ENCODE results near the gene SMARCA2.

Gene SMARCA2

GRCh38 chr9:2217540-2217939 lies 202.4 kb downstream of the SMARCA2 start:
- no peak for DNase-seq
- in situ Hi-C loops (cut with HindIII; ENCODE audit: low pct_ligation_motif_present, low pct_unique_long_range_greater_than_20kb, low sequenced_read_pairs), result no loop called here

- no peak for DNase-seq
- in situ Hi-C loops (cut with HindIII; ENCODE audit: low pct_ligation_motif_present, low pct_unique_long_range_greater_than_20kb, low sequenced_read_pairs), result no loop called here
Measured at GRCh38 chr9:2220036-2220435, 204.9 kb downstream of the SMARCA2 start.

- no peak for DNase-seq
- in situ Hi-C loops (cut with HindIII; ENCODE audit: low pct_ligation_motif_present, low pct_unique_long_range_greater_than_20kb, low sequenced_read_pairs), result no loop called here
Measured at GRCh38 chr9:2227144-2227867, 212.2 kb downstream of the SMARCA2 start.

- DNase-seq, result peak; percentile 40
- in situ Hi-C loops (cut with HindIII; ENCODE audit: low pct_ligation_motif_present, low pct_unique_long_range_greater_than_20kb, low sequenced_read_pairs), result no loop called here
Measured at GRCh38 chr9:2228132-2228531, 213.0 kb downstream of the SMARCA2 start.

GRCh38 chr9:2228641-2229040 lies 213.5 kb downstream of the SMARCA2 start:
- in situ Hi-C loops (cut with HindIII; ENCODE audit: low pct_ligation_motif_present, low pct_unique_long_range_greater_than_20kb, low sequenced_read_pairs), result no loop called here
- DNase-seq, result no peak

GRCh38 chr9:2229109-2229721 lies 214.1 kb downstream of the SMARCA2 start:
- no peak for DNase-seq
- in situ Hi-C loops (cut with HindIII; ENCODE audit: low pct_ligation_motif_present, low pct_unique_long_range_greater_than_20kb, low sequenced_read_pairs), result no loop called here

- in situ Hi-C loops (cut with HindIII; ENCODE audit: low pct_ligation_motif_present, low pct_unique_long_range_greater_than_20kb, low sequenced_read_pairs), result no loop called here
- peak; percentile 27 for DNase-seq
Measured at GRCh38 chr9:2230362-2230761, 215.2 kb downstream of the SMARCA2 start.

GRCh38 chr9:2231101-2231500 lies 216.0 kb downstream of the SMARCA2 start:
- in situ Hi-C loops (cut with HindIII; ENCODE audit: low pct_ligation_motif_present, low pct_unique_long_range_greater_than_20kb, low sequenced_read_pairs), result no loop called here
- no peak for DNase-seq

- DNase-seq, result no peak
- in situ Hi-C loops (cut with HindIII; ENCODE audit: low pct_ligation_motif_present, low pct_unique_long_range_greater_than_20kb, low sequenced_read_pairs), result no loop called here
Measured at GRCh38 chr9:2231829-2232228, 216.7 kb downstream of the SMARCA2 start.

- in situ Hi-C loops (cut with HindIII; ENCODE audit: low pct_ligation_motif_present, low pct_unique_long_range_greater_than_20kb, low sequenced_read_pairs), result no loop called here
- no peak for DNase-seq
Measured at GRCh38 chr9:2233274-2233673, 218.1 kb downstream of the SMARCA2 start.

- DNase-seq, result no peak
Measured at GRCh38 chr9:2234371-2234893, 219.3 kb downstream of the SMARCA2 start.

GRCh38 chr9:2235623-2236022 lies 220.5 kb downstream of the SMARCA2 start:
- in situ Hi-C loops (cut with HindIII; ENCODE audit: low pct_ligation_motif_present, low pct_unique_long_range_greater_than_20kb, low sequenced_read_pairs), result no loop called here

More at GRCh38 chr9:2234371-2234893, 219.3 kb downstream of the SMARCA2 start:
- in situ Hi-C loops (cut with HindIII; ENCODE audit: low pct_ligation_motif_present, low pct_unique_long_range_greater_than_20kb, low sequenced_read_pairs), result no loop called here

GRCh38 chr9:2236850-2237249 lies 221.7 kb downstream of the SMARCA2 start:
- no peak for DNase-seq
- in situ Hi-C loops (cut with HindIII; ENCODE audit: low pct_ligation_motif_present, low pct_unique_long_range_greater_than_20kb, low sequenced_read_pairs), result no loop called here

More at GRCh38 chr9:2235623-2236022, 220.5 kb downstream of the SMARCA2 start:
- no peak for DNase-seq

GRCh38 chr9:2241461-2241835 lies 226.3 kb downstream of the SMARCA2 start:
- in situ Hi-C loops (cut with HindIII; ENCODE audit: low pct_ligation_motif_present, low pct_unique_long_range_greater_than_20kb, low sequenced_read_pairs), result no loop called here
- no peak for DNase-seq

- in situ Hi-C loops (cut with HindIII; ENCODE audit: low pct_ligation_motif_present, low pct_unique_long_range_greater_than_20kb, low sequenced_read_pairs), result no loop called here
- peak; percentile 83 for DNase-seq
Measured at GRCh38 chr9:2241836-2242741, 226.9 kb downstream of the SMARCA2 start.

GRCh38 chr9:2242831-2243330 lies 227.7 kb downstream of the SMARCA2 start:
- in situ Hi-C loops (cut with HindIII; ENCODE audit: low pct_ligation_motif_present, low pct_unique_long_range_greater_than_20kb, low sequenced_read_pairs), result no loop called here
- no peak for DNase-seq

All from ACHN (cell line).